GM18909 (cell line): ENCODE results near the gene PCK1.

Source experiments
- ATAC-seq: cut with Tn5 transposase; IDR thresholded peaks from one replicate; pipeline ENCODE4 v1.9.1; 2021; ENCODE audit warnings: mild to moderate bottlenecking; ENCODE audit not compliant: unreplicated experiment, poor library complexity

Gene PCK1

GRCh38 chr20:57559289-57559634 is 1.6 kb upstream of the PCK1 start:
- no peak for ATAC-seq

- ATAC-seq: no peak
These were observed 1.0 kb upstream of the PCK1 start for GRCh38 chr20:57559658-57560553.

- no peak for ATAC-seq
These were observed 708 bp downstream of the PCK1 start for GRCh38 chr20:57561356-57562279.

- ATAC-seq: no peak
These were observed 1.9 kb downstream of the PCK1 start for GRCh38 chr20:57562541-57563465.

- ATAC-seq: no peak
These were observed 2.6 kb downstream of the PCK1 start for GRCh38 chr20:57563522-57563921.

- ATAC-seq: no peak
These were observed 3.4 kb downstream of the PCK1 start for GRCh38 chr20:57564180-57564802.

- no peak for ATAC-seq
These were observed 4.2 kb downstream of the PCK1 start for GRCh38 chr20:57564951-57565642.

- ATAC-seq: no peak
These were observed 5.5 kb downstream of the PCK1 start for GRCh38 chr20:57566399-57566798.

GRCh38 chr20:57566803-57567459 is 6.0 kb downstream of the PCK1 start:
- no peak for ATAC-seq

- ATAC-seq: no peak
These were observed 6.7 kb downstream of the PCK1 start for GRCh38 chr20:57567471-57568079.

- ATAC-seq: no peak
These were observed 7.4 kb downstream of the PCK1 start for GRCh38 chr20:57568088-57568896.

GRCh38 chr20:57568960-57569359 is 8.1 kb downstream of the PCK1 start:
- ATAC-seq: no peak

GRCh38 chr20:57570145-57570850 is 9.4 kb downstream of the PCK1 start:
- ATAC-seq: no peak

GRCh38 chr20:57570920-57571319 is 10.0 kb downstream of the PCK1 start:
- no peak for ATAC-seq

- no peak for ATAC-seq
These were observed 11.0 kb downstream of the PCK1 start for GRCh38 chr20:57571782-57572416.

- ATAC-seq: no peak
These were observed 12.3 kb downstream of the PCK1 start for GRCh38 chr20:57573242-57573641.
